ENCODE measurements around the gene NEU2. TPM values are rescaled to one million over a fixed set of nuclear protein-coding genes. Genes with fewer than 3 reads are reported as not detected.

The NEU2 gene
- total RNA-seq, 1 experiment from 2014 or later: not detected

DNA sequence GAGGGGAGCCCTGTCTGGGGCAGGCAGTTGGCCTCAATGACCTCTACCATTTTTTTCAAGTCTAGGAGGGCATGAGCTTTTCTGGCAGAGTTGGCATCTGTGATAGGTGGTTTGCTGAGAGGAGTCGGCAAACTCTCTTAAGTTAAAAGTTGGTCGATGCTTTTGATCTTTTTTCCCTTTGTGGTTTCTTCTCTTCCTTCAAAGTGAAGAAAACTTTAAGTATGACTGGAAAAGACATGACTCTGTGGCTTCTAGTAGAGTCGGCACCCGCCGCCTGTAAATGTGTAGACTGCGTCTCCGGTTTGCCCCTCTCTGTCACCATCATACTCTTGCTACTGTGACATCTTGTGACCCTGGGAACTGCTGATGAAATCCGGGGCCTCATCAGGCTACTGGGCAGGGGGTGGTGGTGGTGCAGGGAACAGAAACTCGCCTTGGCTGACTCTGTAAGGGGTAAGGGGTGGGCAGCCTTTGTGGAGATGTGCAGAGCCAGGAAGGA is 48.8 kb downstream of the NEU2 start:
- TF ChIP-seq EZH2 (IDR thresholded peaks at IDR 0.05; ENCODE audit: borderline replicate concordance, low read depth, low read length, poor library complexity, severe bottlenecking): no peak
- TF ChIP-seq, protein P1, sequence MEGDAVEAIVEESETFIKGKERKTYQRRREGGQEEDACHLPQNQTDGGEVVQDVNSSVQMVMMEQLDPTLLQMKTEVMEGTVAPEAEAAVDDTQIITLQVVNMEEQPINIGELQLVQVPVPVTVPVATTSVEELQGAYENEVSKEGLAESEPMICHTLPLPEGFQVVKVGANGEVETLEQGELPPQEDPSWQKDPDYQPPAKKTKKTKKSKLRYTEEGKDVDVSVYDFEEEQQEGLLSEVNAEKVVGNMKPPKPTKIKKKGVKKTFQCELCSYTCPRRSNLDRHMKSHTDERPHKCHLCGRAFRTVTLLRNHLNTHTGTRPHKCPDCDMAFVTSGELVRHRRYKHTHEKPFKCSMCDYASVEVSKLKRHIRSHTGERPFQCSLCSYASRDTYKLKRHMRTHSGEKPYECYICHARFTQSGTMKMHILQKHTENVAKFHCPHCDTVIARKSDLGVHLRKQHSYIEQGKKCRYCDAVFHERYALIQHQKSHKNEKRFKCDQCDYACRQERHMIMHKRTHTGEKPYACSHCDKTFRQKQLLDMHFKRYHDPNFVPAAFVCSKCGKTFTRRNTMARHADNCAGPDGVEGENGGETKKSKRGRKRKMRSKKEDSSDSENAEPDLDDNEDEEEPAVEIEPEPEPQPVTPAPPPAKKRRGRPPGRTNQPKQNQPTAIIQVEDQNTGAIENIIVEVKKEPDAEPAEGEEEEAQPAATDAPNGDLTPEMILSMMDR (conservative IDR thresholded peaks at IDR 0.05; ENCODE audit: low read depth, low read length): no peak
- BruUV-seq (replicated peaks): no TSS peak
- Histone ChIP-seq H3K36me3 (ENCODE audit: insufficient read depth, low read length, poor library complexity, severe bottlenecking) (no peaks in the 10 kb centered on the region), H3K4me1 (ENCODE audit: insufficient read depth, low read length, poor library complexity, severe bottlenecking) (no peaks in the 10 kb centered on the region), H3K9me3 (ENCODE audit: low read depth, low read length, poor library complexity, severe bottlenecking) (no peaks in the 10 kb centered on the region), H3K4me3 (ENCODE audit: low read depth, low read length, poor library complexity, severe bottlenecking) (no peak overlapping the region), H3K27me3 (replicated peaks; ENCODE audit: insufficient read depth, low read depth, low read length, poor library complexity) (no peaks in the 10 kb centered on the region), H3K27ac (ENCODE audit: low read depth, low read length, poor library complexity, severe bottlenecking) (no peak overlapping the region)
- ChIA-PET CTCF (no interaction called here), POLR2A (ENCODE audit: low non-redundant PET) (no interaction called here)
- no peak for DNase-seq (ENCODE audit: low spot score)
- intact Hi-C loops (cut with micrococcal nuclease; ENCODE audit: unreplicated experiment): no loop called here

DNA sequence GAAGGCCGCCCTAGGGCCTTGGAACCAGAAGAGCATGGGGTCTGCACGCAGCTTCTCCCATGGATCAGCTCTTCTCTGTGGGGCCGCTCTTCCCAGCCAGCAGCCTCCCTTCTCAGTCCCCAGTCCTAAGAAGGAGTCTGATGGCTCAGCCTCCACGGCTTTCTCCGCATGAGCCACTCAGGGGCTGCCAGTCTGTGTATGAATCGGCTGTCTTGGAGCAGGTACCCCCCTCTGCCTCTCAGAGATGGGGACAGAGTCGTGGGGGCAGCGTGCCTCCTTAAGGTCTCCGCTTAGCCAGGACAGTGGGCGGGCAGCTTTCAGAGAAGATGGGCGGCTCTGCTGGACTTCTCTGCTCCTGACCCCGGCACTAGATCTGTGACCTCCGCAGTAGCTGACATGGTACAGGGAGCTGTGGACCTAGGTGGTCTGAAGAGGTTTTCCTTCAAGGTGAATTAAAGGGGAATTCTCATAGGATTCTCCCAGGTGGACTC is 49.3 kb downstream of the NEU2 start:
- ChIA-PET POLR2A (ENCODE audit: low non-redundant PET) (no interaction called here), CTCF (no interaction called here)
- intact Hi-C loops (cut with micrococcal nuclease; ENCODE audit: unreplicated experiment): no loop called here
- no peaks in the 10 kb centered on the region for H3K4me1 ChIP-seq (ENCODE audit: insufficient read depth, low read length, poor library complexity, severe bottlenecking)
- no peaks in the 10 kb centered on the region for H3K36me3 ChIP-seq (ENCODE audit: insufficient read depth, low read length, poor library complexity, severe bottlenecking)
- DNase-seq (ENCODE audit: low spot score): no peak
- H3K9me3 ChIP-seq (ENCODE audit: low read depth, low read length, poor library complexity, severe bottlenecking): no peaks in the 10 kb centered on the region
- no peak overlapping the region for H3K4me3 ChIP-seq (ENCODE audit: low read depth, low read length, poor library complexity, severe bottlenecking)
- BruUV-seq (replicated peaks): no TSS peak
- no peaks in the 10 kb centered on the region for H3K27me3 ChIP-seq (replicated peaks; ENCODE audit: insufficient read depth, low read depth, low read length, poor library complexity)
- TF ChIP-seq EZH2 (IDR thresholded peaks at IDR 0.05; ENCODE audit: borderline replicate concordance, low read depth, low read length, poor library complexity, severe bottlenecking): no peak
- no peak overlapping the region for H3K27ac ChIP-seq (ENCODE audit: low read depth, low read length, poor library complexity, severe bottlenecking)

DNA sequence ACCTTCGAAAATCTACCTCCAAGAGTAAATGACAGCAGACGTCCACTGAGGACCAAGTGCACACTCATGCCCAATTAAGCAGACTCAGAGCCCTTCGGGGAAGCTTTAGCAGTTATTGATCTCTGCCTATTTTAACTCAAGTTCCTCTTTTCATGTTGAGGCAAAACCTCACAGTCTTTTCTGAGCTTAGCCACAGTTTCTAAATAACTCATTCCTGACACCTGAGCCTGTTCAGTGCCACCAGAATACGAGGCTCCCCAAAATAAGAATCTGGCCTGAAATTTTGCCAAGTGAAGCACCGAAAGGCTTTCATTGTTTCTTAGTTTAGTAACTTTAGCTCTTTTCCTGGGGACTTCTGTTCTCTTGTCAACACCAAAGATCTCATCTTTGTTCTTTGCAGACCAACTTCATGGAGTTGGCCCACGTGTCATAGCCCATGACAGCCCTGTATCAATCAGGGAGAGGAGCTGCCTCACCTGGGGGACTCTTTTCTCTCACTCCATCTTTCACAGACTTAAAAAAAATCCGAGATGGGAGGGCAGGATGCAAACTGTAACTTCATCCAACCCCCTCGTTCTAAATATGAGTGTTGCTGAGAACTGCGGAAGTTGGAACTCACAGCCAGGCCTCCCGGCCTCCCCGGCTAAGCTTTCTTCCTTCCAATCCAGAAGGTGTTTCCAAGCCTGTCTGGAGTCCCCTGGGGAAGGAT is 49.9 kb downstream of the NEU2 start:
- POLR2A ChIA-PET (ENCODE audit: low non-redundant PET): no interaction called here
- intact Hi-C loops (cut with micrococcal nuclease; ENCODE audit: unreplicated experiment): no loop called here
- TF ChIP-seq, protein P1 (conservative IDR thresholded peaks at IDR 0.05; ENCODE audit: low read depth, low read length): no peak
- TF ChIP-seq EZH2 (IDR thresholded peaks at IDR 0.05; ENCODE audit: borderline replicate concordance, low read depth, low read length, poor library complexity, severe bottlenecking): no peak
- H3K4me1 ChIP-seq (ENCODE audit: insufficient read depth, low read length, poor library complexity, severe bottlenecking): no peaks in the 10 kb centered on the region
- H3K4me3 ChIP-seq (ENCODE audit: low read depth, low read length, poor library complexity, severe bottlenecking): no peak overlapping the region
- H3K36me3 ChIP-seq (ENCODE audit: insufficient read depth, low read length, poor library complexity, severe bottlenecking): no peaks in the 10 kb centered on the region
- DNase-seq (ENCODE audit: low spot score): no peak
- no peak overlapping the region for H3K27ac ChIP-seq (ENCODE audit: low read depth, low read length, poor library complexity, severe bottlenecking)
- no TSS peak for BruUV-seq (replicated peaks)
- H3K9me3 ChIP-seq (ENCODE audit: low read depth, low read length, poor library complexity, severe bottlenecking): no peaks in the 10 kb centered on the region
- no peaks in the 10 kb centered on the region for H3K27me3 ChIP-seq (replicated peaks; ENCODE audit: insufficient read depth, low read depth, low read length, poor library complexity)
- CTCF ChIA-PET: no interaction called here
